Bone marrow (tissue), 2 donors: ENCODE measurements around the gene MAML2.
A peak's percentile ranks its signal among the peaks of the same experiment; 100 is the strongest.
"Not testable (repeated sequence)": the region's sequence is repeated elsewhere in the genome, so short reads cannot be mapped to it uniquely, and the experiment has no call there.

Source experiments
- DNase-seq, 2 donors: peaks; one replicate each; lab custom pipeline; 2025; lab: John Stamatoyannopoulos, UW

The MAML2 gene

GRCh38 chr11:96271352-96271751 lies 71.6 kb downstream of the MAML2 start:
- DNase-seq, result not testable (repeated sequence)

DNA sequence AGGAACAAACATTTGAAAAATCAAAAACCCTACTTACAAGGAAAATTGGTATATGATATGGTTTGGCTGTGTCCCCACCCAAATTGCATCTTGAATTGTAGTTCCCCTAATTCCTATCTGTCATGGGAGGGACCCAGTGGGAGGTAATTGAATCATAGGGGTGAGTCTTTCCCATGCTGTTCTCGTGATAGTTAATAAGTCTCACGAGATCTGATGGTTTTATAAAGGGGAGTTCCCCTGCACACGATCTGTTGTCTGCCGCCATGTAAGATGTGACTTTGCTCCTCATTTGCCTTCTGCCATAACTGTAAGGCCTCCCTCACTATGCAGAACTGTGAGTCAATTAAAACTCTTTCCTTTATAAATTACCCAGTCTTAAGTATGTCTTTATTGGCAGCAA lies 74.5 kb downstream of the MAML2 start:
- DNase-seq, result not testable (repeated sequence)

DNA sequence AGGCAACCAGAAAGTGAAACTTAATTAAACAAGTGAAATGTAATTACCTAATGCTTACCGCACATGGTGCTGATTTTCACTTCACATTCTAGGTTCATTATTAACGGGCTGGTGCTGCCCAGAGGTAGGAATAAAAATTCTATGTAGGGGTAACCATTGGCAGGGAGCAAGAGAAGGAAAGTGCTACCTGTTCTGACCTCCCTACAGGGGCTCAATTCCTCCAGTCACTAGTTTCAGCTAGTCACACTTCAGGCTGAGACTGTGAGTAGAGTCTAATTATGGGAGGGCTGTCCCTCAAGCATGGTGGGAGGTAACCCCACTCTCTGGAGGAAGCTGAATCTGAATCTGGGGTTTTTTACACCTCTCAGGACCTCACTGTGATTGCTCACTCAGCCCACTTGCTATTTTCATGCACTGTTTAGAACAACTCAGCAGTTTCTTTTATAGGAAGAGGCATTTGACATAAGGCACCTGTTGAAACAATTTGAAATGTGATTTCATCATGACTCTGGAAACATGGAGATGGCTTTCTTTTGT lies 75.4 kb downstream of the MAML2 start:
- peak in 1 of 2 donors; percentile 14 for DNase-seq

DNA sequence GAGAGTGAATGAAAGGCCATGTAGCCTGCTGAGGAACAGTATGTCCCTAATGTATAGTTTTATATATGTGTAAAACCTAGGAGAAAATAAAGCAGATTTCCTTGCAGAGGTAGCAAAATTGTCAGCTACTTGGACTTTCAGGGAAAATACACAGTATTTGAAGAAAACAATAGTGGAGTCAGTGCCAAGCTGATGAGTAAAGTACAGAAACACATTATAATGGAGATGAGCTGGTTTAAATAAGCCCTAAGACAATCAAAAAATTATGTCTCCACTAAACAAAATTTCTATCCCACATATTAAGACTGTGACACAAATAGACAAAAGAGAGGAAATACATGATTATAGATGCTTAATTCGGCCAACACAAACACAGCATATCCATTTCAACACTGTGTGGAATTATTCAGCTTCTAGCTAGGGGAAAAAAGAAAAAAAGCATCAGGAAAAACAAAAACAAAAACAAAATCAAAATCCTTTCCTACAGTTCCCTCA lies 75.9 kb downstream of the MAML2 start:
- no peak for DNase-seq

DNA sequence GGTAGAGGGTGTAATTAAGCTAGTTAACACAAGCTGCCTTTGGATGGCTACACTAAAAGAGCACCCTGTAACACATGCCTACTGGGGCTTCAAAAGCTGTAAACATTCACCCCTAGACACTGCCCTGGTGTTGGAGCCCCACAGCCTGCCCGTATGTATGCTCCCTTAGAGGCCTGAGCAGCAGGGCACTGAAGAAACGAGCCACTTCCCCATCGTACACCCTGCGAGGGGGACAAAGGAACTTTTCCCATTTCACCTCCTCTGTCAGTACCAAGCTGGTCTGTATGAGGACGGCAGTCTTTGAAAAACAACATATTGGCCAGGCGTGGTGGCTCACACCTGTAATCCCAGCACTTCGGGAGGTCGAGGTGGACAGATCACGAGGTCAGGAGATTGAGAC lies 77.0 kb downstream of the MAML2 start:
- DNase-seq, result no peak

GRCh38 chr11:96265220-96265737 lies 77.7 kb downstream of the MAML2 start:
- no peak for DNase-seq

- DNase-seq, result no peak
Observed at GRCh38 chr11:96264364-96264763, 78.6 kb downstream of the MAML2 start.

- DNase-seq, result peak in 1 of 2 donors; percentile 80
Observed at GRCh38 chr11:96263238-96263763, 79.7 kb downstream of the MAML2 start.

DNA sequence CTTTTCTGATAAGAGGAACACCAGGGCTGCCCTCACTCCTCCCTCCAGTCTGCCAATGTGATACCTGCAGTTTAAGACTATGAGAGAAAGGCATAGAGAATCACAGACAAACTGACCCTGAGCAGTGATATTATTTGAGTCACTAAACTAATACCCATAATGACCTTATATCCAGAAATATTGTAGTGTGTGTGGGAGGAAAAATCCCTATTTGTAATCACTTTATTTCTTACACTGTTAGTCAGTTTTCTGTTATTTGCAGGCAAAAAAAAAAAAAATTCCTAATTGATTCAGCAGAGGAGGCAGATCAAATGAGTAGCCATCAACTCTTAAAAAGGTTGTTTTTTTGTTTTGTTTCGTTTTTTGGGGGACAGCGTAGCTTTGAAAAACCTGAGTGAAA lies 82.5 kb downstream of the MAML2 start:
- no peak for DNase-seq

GRCh38 chr11:96260067-96260511 lies 82.9 kb downstream of the MAML2 start:
- no peak for DNase-seq

- no peak for DNase-seq
Observed at GRCh38 chr11:96259134-96259830, 83.7 kb downstream of the MAML2 start.

DNA sequence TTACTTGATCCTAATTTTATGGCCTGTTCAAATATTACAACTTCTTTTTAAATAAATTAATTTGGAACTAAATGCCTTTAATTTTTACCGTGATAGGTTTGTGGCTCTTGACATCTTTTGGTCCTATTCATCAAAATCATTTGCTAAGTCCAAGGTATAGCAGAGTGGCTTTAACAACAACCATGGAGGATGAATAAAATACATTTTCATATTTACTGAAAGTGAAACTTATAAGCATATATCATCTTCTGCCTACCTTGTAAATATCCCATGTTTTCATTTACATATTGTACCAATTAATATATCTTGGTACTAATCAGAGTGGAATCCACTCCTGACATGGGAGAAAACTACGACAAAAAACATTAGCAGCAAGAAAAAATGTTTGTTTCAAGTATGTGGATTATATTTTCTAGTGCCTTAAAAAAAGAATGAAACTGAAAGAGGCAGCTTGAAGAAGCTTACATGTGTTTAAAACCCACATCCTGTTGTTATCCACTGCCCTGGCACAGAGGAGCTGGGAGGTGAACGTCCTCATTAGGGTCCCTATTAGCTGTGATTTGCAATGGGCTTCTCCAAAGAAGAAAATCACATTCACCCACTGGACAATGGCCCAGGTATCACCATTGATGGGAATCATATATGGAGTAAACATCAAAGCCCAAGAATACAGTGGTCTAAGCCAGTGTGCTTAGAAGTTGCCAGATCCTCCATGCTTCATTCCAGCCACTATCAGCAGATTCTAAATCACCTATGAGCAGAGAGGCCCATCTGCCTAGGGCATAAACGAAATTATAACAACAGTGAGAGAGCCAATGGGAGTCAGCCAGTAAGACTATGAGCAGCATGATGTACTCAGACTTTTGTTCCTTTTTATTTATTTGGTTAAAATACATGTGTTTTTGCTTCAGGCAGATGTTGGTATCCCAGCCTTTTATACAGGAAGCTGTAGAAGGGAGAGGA lies 84.7 kb downstream of the MAML2 start:
- peak in 1 of 2 donors; percentile 69 for DNase-seq

DNA sequence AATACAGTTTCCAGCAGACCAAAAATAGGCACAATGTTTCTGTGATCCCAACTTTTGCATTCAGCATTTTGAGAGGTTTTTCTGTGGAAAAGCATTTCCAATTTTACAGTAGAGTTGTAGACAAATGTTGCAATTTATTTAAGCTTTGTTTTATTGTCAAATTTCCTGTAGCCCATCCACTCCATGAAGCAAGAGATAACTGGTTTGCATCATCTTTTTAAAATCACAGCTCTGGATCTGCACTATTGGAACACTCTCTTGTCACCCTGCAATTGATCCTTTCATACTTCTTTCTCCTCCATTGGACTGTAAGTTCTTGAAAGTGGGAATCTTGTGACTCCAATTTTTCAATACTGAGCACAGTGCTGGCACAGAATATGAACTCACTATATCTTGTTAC lies 86.0 kb downstream of the MAML2 start:
- DNase-seq, result no peak

DNA sequence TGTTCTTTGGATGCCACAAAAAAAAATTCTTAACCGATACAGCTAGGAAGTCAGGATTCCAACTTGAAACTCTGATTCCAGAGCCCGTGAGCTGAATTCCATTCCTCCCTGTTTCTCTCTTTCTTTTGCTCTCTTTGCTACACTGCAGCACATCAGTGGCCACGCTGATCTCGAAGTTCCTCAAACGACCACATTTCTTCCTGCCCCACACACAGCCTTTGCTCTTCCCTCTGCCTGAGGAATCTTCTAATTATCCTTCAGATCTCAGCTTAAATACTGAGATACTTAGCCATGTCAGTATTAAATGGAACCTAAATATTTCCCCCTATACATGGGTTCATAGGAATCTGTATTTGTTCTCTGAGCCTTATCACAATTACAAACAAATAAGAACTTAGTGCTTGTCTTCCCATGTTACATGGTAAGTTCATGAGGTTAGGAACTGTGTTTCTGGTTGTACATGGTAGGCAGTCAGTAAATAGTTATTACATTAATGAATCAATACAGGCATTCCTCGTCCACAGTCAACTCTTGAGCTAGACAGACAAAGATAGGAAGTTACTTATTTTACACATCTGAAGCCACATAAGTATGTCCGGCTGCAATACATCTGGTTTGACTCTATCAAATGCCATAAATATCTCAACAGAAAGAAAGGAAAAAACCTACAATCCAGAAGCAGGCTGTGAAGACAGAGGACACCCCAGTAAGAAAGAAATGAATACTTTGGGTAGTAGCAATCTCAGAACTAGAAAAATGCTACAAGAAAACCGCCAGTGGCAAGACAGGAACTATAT lies 86.6 kb downstream of the MAML2 start:
- peak in 1 of 2 donors; percentile 36 for DNase-seq

GRCh38 chr11:96254854-96255253 lies 88.1 kb downstream of the MAML2 start:
- no peak for DNase-seq

- DNase-seq, result peak in 1 of 2 donors; percentile 58
Observed at GRCh38 chr11:96254087-96254486, 88.9 kb downstream of the MAML2 start.

DNA sequence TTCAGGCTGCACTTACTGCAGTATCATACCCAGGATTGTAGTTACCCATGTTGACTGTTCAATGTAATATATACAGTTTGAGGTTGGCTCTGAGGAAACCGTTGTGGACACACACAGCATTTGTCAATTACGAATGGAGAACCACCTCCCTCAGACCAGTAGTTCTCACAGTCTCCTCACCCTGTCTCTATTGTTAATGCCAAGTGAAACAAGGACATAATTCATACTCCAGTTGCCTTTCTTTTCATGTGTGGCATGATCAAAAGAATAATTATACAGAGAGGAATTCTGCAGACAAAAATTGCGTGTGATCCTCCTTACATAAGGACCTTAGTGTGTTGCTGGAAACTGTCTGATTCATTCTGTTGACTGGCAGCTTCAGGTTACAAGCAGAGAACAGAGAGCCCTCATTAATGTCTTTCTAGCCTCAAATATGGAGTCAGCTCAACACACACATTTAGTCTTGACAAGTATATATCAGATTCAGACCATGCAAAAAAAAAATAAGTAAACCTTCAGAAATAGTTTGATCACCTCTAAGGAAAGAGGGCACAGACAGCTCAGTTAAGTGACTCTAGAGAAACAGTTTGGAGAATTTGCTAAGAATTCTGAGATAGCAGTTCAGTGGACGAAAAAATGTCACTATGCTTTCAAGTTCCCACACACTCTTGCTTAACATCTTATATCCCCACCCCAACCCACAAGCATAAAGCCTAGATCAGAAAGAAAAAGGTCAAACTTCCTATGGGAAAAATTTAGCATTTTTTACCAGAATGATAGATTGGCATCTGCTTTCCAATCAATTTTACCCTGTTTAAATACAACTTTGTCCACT lies 96.1 kb downstream of the MAML2 start:
- peak in 1 of 2 donors; percentile 27 for DNase-seq

DNA sequence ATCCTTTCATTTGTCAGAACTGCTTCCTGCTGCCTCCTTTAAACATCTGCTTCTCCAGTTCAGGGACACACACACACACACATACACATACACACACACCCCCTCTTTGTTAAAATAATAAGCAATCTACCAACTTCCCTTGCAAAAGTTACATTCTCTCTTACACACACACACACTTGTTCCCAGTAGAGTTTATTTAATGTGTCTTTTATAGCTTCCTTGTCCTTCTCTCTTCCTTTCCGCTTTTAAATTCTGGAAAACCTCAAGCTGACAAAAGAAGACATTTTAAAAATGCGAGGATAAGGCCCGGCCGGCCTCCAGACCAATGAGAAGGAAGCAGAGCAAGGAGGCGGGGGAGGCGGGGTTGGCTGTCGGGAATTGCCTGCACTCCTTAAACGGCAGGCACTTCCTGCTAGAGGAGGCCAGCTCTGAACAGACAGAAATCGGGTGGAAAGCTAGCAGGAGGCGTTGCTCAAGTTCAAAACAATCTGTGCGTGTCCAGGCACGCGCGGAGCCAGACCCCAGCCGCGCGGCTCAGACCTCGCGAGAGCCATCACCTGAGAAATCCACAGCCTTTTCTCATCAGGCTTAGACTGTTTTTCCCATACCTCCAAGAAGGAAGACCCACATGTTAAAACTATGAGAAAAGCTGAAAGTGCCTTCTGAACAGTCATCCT lies 99.9 kb downstream of the MAML2 start:
- DNase-seq, result peak in 1 of 2 donors; percentile 87

DNA sequence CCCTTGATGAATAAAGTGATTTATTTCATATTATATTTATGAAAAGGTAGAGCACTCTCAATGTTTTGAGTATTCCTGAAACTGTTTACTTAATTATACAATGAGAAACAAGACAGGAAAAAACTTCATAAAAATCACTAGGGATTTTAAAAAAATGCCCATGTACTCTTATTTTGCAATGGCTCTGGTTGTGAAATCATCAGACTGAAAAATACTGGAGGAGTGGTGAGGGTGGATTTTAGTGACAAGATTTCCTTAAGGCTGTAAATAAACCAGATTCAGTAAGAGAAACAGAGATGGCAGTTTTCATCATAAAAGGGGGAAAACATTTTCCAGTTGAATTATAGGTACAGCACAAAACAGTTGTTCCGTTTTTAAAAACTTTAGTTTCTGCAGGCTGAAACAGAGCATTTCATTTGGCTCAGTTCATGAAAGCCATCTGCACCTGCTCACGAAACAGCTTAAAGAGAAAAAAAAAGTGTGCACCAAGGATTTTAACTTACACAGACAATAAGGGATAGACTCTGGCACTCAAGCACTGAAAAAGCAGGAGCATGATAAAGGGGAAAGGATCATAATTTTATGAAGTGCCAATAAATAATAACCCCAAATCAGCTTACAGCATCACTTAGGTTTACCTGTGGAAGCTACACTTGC lies 100.7 kb downstream of the MAML2 start:
- no peak for DNase-seq
